Liver (tissue), 9 donors: ENCODE data around the gene RASL10B. TPM values are rescaled to one million over a fixed set of nuclear protein-coding genes. Genes with fewer than 3 reads are reported as not detected.

Source experiments
- DNase-seq: peaks from one replicate; pipeline ENCODE4 v3.0.0-alpha.2; 2017; ENCODE audit warnings: low spot score
- H3K27ac ChIP-seq, 2 donors: one replicate each; pipeline ENCODE4 v1.7.0; 2013; ENCODE audit warnings: inconsistent platforms in 2 of 2, low read length in 2 of 2, control low read depth in 1 of 2, low read depth in 1 of 2, mild to moderate bottlenecking in 1 of 2
- H3K27me3 ChIP-seq, 4 donors: one replicate each; pipeline versions ENCODE4 v1.6.1 to v1.7.0; 2013; ENCODE audit warnings: low read length in 3 of 4, inconsistent platforms in 1 of 4, mild to moderate bottlenecking in 1 of 4, moderate library complexity in 1 of 4; ENCODE audit not compliant: control insufficient read depth in 4 of 4, insufficient read depth in 4 of 4
- H3K36me3 ChIP-seq, 4 donors: one replicate each; pipeline versions ENCODE4 v1.6.1 to v1.7.0; 2013; ENCODE audit warnings: low read length in 3 of 4, mild to moderate bottlenecking in 3 of 4, low read depth in 1 of 4, moderate library complexity in 1 of 4; ENCODE audit not compliant: control insufficient read depth in 4 of 4, insufficient read depth in 3 of 4
- H3K4me1 ChIP-seq, 4 donors: one replicate each; pipeline versions ENCODE4 v1.6.1 to v1.7.0; 2013; ENCODE audit warnings: low read length in 3 of 4, mild to moderate bottlenecking in 3 of 4, moderate library complexity in 1 of 4; ENCODE audit not compliant: control insufficient read depth in 4 of 4, insufficient read depth in 4 of 4
- H3K4me3 ChIP-seq, 3 donors: one replicate each; pipeline versions ENCODE4 v1.6.1 to v1.7.0; 2013; ENCODE audit warnings: low read length in 3 of 3, control low read depth in 1 of 3, low read depth in 1 of 3, mild to moderate bottlenecking in 1 of 3
- H3K9ac ChIP-seq, 2 donors: one replicate each; pipeline ENCODE4 v1.7.0; 2013; ENCODE audit warnings: low read length in 2 of 2, mild to moderate bottlenecking in 2 of 2, moderate library complexity in 2 of 2, control low read depth in 1 of 2, low read depth in 1 of 2
- H3K9me3 ChIP-seq, 4 donors: one replicate each; pipeline versions ENCODE4 v1.6.1 to v1.7.0; 2013; ENCODE audit warnings: low read length in 3 of 4; ENCODE audit not compliant: control insufficient read depth in 4 of 4
- FOXA1 ChIP-seq: IDR thresholded peaks from 2 replicates; pipeline ENCODE4 v1.6.1; 2016; ENCODE audit warnings: antibody characterized with exemption
- FOXA2 ChIP-seq: IDR thresholded peaks from 2 replicates; pipeline ENCODE4 v1.6.1; 2016; ENCODE audit warnings: antibody characterized with exemption
- HNF4A ChIP-seq, 2 donors: conservative IDR thresholded peaks; 2 replicates each; pipeline ENCODE4 v1.6.1; 2016; ENCODE audit warnings: antibody characterized with exemption in 2 of 2, mild to moderate bottlenecking in 2 of 2
- HNF4G ChIP-seq: IDR thresholded peaks from 2 replicates; pipeline ENCODE4 v1.6.1; 2016; ENCODE audit warnings: antibody characterized with exemption
- RAD21 ChIP-seq, 2 donors: IDR thresholded peaks; 2 replicates each; pipeline ENCODE4 v1.6.1; 2016; ENCODE audit warnings: antibody characterized with exemption in 2 of 2, mild to moderate bottlenecking in 2 of 2
- SP1 ChIP-seq: IDR thresholded peaks from 2 replicates; pipeline ENCODE4 v1.6.1; 2018; ENCODE audit warnings: antibody characterized with exemption, mild to moderate bottlenecking
- WGBS: extraction: QIAGEN DNeasy Blood & Tissue Kit; methylation state at CpG from one replicate; pipeline ENCODE4 v1.1.7; 2013; 5-methylcytosine and 5-hydroxymethylcytosine counted together
- polyA plus RNA-seq, 2 donors: library from polyadenylated mRNA; stranded (reverse) in 1 of 2; unstranded in 1 of 2; fragments of 200-250 nt in 1 of 2; fragments of >200 nt in 1 of 2; fragmentation: Nextera tagmentation in 1 of 2; extraction: Ambion mirVana in 1 of 2; gene quantifications; one replicate each; pipeline versions ENCODE4 v1.2.1 to v1.2.3, GENCODE V29; 2013 to 2015
- total RNA-seq, 2 donors: library from RNA; depleted of rRNA; stranded (reverse); fragments of >200 nt; gene quantifications; one replicate each; pipeline ENCODE4 v1.2.3, GENCODE V29; 2014
- TF ChIP-seq, protein P1 (sequence below): fragments of 150-350 bp; IDR thresholded peaks from 2 replicates; pipeline ENCODE4 v1.5.1; 2017; ENCODE audit warnings: improper control_type of control experiment, low read depth, low read length; ENCODE audit not compliant: missing input control
- TF ChIP-seq, protein P2 (sequence below): IDR thresholded peaks from 2 replicates; pipeline ENCODE4 v1.6.1; 2016; ENCODE audit warnings: antibody characterized with exemption
- TF ChIP-seq, protein P3 (sequence below): IDR thresholded peaks from 2 replicates; pipeline ENCODE4 v1.6.1; 2016; ENCODE audit warnings: antibody characterized with exemption
- TF ChIP-seq, protein P4 (sequence below): IDR thresholded peaks from 2 replicates; pipeline ENCODE4 v1.6.1; 2016; ENCODE audit warnings: antibody characterized with exemption
- donor health status: healthy.
- donor health status: healthy.
- donor health status: healthy.
- donor health status: healthy.
- donor health status: healthy.

Gene RASL10B
- total and polyA plus RNA-seq, 4 donors = 0.42 to 3.8 (median 2.2) TPM

DNA sequence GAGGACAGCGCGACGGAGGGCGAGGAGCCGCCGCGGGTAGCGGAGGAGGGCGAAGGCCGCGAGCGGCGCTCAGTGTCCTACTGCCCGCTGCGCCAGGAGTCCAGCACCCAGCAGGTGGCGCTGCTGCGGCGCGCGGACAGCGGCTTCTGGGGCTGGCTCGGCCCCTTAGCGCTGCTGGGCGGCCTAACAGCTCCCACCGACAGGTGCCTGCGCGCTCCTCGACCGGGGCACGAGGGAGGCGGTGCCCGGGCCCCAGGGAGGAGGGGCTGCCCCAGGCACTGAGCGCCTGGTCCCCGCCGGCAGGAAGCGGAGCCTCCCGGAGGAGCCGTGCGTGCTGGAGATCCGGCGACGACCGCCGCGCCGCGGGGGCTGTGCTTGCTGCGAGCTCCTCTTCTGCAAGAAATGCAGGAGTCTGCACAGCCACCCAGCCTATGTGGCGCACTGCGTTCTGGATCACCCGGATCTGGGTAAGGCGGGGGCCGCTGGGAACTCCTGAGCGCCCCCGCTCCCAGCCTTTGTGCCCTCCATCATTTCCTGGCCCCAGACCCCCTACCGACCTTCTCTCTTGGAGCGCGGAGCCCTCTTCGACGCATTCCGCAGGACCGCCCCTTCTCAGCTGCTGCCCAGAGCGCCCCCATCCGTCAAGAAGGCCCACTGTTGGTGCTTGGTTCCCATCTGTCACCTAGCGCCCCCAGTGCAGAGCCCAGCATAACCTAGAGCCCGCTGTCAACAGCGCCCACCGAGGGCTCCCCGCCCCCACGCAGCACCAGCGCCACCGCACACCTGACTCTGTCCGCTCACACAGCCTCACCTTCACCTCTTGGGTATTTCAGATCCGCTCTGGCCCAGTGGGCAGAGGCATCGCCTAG, 32.9 kb downstream of the RASL10B start:
- Histone ChIP-seq H3K27me3 (no peaks in the 10 kb centered on the region), H3K4me3 (peak overlapping the region in 2 of 3 donors; percentile 53 to 57), H3K4me1 (peaks cover 2 to 12% (median 6%) of the 10 kb centered on the region in 4 donors), H3K9ac (peak overlapping the region in 1 of 2 donors; percentile 21), H3K27ac (no peak overlapping the region), H3K9me3 (no peaks in the 10 kb centered on the region), H3K36me3 (no peaks in the 10 kb centered on the region)
- TF ChIP-seq, protein P1, sequence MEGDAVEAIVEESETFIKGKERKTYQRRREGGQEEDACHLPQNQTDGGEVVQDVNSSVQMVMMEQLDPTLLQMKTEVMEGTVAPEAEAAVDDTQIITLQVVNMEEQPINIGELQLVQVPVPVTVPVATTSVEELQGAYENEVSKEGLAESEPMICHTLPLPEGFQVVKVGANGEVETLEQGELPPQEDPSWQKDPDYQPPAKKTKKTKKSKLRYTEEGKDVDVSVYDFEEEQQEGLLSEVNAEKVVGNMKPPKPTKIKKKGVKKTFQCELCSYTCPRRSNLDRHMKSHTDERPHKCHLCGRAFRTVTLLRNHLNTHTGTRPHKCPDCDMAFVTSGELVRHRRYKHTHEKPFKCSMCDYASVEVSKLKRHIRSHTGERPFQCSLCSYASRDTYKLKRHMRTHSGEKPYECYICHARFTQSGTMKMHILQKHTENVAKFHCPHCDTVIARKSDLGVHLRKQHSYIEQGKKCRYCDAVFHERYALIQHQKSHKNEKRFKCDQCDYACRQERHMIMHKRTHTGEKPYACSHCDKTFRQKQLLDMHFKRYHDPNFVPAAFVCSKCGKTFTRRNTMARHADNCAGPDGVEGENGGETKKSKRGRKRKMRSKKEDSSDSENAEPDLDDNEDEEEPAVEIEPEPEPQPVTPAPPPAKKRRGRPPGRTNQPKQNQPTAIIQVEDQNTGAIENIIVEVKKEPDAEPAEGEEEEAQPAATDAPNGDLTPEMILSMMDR = peak; percentile 96
- TF ChIP-seq SP1 (peak; percentile 35), FOXA2 (no peak), HNF4A (conservative IDR thresholded peaks at IDR 0.05) (peak in 1 of 2 donors; percentile 18), RAD21 (IDR thresholded peaks at IDR 0.05) (peak; percentile 85 to 91), FOXA1 (peak; percentile 19)
- TF ChIP-seq, protein P2, sequence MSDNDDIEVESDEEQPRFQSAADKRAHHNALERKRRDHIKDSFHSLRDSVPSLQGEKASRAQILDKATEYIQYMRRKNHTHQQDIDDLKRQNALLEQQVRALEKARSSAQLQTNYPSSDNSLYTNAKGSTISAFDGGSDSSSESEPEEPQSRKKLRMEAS = no peak
- 7% methylated on average over 75 of the region's 75 CpGs for WGBS
- peak; percentile 90 for DNase-seq

DNA sequence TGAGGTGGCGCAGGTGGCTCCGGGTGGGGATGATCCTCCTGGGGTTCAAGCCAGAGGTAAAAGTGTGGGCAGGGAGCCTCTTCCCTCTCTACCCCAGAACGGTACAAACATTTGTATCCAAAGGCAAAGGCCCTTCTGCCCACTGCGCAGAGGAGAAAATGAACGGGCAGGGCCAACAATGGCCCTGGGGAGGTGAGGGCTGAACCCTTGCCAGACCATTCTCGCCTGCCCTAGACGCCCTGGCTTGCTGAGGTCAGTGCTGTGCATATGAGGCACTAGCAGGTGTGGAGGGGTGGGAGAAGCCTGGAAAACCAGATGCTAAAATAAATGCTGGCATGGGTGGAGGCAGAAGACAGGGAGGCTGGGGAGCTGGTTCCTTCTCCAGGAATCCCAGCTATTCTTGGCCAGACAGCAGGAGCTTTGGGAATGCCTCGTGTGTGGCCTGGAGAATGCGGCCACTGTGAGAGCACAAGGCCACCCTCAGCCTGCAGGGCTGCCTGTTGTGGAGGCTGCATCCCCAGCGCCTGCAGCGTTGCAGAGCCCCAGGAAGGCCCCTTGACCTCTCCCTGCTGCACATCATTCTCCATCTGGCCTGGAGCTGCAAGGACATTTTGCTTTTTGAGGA, 33.8 kb downstream of the RASL10B start:
- H3K27ac ChIP-seq = no peak overlapping the region
- no peaks in the 10 kb centered on the region for H3K27me3 ChIP-seq
- no peaks in the 10 kb centered on the region for H3K9me3 ChIP-seq
- no peaks in the 10 kb centered on the region for H3K36me3 ChIP-seq
- H3K9ac ChIP-seq = no peak overlapping the region
- DNase-seq = no peak
- H3K4me3 ChIP-seq = no peak overlapping the region
- 86% methylated on average over 11 of the region's 11 CpGs for WGBS
- H3K4me1 ChIP-seq = peaks cover 2 to 12% (median 6%) of the 10 kb centered on the region in 4 donors
- TF ChIP-seq FOXA2 (no peak), FOXA1 (no peak), HNF4G (no peak)
- TF ChIP-seq, protein P2 = no peak
- TF ChIP-seq, protein P3, sequence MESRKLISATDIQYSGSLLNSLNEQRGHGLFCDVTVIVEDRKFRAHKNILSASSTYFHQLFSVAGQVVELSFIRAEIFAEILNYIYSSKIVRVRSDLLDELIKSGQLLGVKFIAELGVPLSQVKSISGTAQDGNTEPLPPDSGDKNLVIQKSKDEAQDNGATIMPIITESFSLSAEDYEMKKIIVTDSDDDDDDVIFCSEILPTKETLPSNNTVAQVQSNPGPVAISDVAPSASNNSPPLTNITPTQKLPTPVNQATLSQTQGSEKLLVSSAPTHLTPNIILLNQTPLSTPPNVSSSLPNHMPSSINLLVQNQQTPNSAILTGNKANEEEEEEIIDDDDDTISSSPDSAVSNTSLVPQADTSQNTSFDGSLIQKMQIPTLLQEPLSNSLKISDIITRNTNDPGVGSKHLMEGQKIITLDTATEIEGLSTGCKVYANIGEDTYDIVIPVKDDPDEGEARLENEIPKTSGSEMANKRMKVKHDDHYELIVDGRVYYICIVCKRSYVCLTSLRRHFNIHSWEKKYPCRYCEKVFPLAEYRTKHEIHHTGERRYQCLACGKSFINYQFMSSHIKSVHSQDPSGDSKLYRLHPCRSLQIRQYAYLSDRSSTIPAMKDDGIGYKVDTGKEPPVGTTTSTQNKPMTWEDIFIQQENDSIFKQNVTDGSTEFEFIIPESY = no peak
- TF ChIP-seq, protein P4, sequence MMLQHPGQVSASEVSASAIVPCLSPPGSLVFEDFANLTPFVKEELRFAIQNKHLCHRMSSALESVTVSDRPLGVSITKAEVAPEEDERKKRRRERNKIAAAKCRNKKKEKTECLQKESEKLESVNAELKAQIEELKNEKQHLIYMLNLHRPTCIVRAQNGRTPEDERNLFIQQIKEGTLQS = no peak
